GM19467 (cell line): Measurements from ENCODE around the gene RUNDC3A.

Experiments
- ATAC-seq: cut with Tn5 transposase; IDR thresholded peaks from one replicate; pipeline ENCODE4 v1.9.1; 2021; ENCODE audit warnings: mild to moderate bottlenecking, moderate library complexity; ENCODE audit not compliant: unreplicated experiment

Gene RUNDC3A

GRCh38 chr17:44283344-44284023, 24.9 kb upstream of the RUNDC3A start:
- ATAC-seq = no peak

- ATAC-seq = no peak
These were observed 24.4 kb upstream of the RUNDC3A start for GRCh38 chr17:44284024-44284400.

- ATAC-seq = no peak
These were observed 20.8 kb upstream of the RUNDC3A start for GRCh38 chr17:44287651-44288050.

GRCh38 chr17:44293509-44294226, 14.7 kb upstream of the RUNDC3A start:
- no peak for ATAC-seq

- no peak for ATAC-seq
These were observed 10.4 kb upstream of the RUNDC3A start for GRCh38 chr17:44297975-44298374.

GRCh38 chr17:44304651-44305050, 3.8 kb upstream of the RUNDC3A start:
- ATAC-seq = no peak

GRCh38 chr17:44307387-44308186, 814 bp upstream of the RUNDC3A start:
- no peak for ATAC-seq

GRCh38 chr17:44308865-44309264, 464 bp downstream of the RUNDC3A start:
- ATAC-seq = no peak

- ATAC-seq = no peak
These were observed 1.1 kb downstream of the RUNDC3A start for GRCh38 chr17:44309472-44309871.

- ATAC-seq = no peak
These were observed 1.8 kb downstream of the RUNDC3A start for GRCh38 chr17:44310188-44310587.

- ATAC-seq = no peak
These were observed 2.4 kb downstream of the RUNDC3A start for GRCh38 chr17:44310609-44311376.

GRCh38 chr17:44311562-44312181, 3.3 kb downstream of the RUNDC3A start:
- ATAC-seq = no peak

GRCh38 chr17:44312396-44313104, 4.1 kb downstream of the RUNDC3A start:
- no peak for ATAC-seq

GRCh38 chr17:44314031-44314430, 5.6 kb downstream of the RUNDC3A start:
- ATAC-seq = no peak

GRCh38 chr17:44314524-44314868, 6.1 kb downstream of the RUNDC3A start:
- ATAC-seq = no peak

- ATAC-seq = no peak
These were observed 6.7 kb downstream of the RUNDC3A start for GRCh38 chr17:44314869-44315661.

- ATAC-seq = no peak
These were observed 7.6 kb downstream of the RUNDC3A start for GRCh38 chr17:44315760-44316731.

- no peak for ATAC-seq
These were observed 9.1 kb downstream of the RUNDC3A start for GRCh38 chr17:44317545-44317944.
